A673 (cell line): ENCODE measurements around the gene PPCDC. TPM values are rescaled to one million over a fixed set of nuclear protein-coding genes. Genes with fewer than 3 reads are reported as not detected.

ENCODE experiments used
- BruUV-seq: library from RNA; stranded (reverse); fragments of 400-500 nt; replicated peaks from 2 replicates; lab custom pipeline; 2021; lab: Mats Ljungman, UMichigan
- CTCF ChIA-PET: fragments of 300-600 bp; sonication (Branson Sonifier 250); formaldehyde crosslinking; loops from one replicate; lab custom pipeline; 2022; ENCODE audit warnings: antibody characterized with exemption; lab: Charles Lee
- POLR2A ChIA-PET: fragments of 300-600 bp; sonication (Branson Sonifier 250); formaldehyde crosslinking; loops from one replicate; lab custom pipeline; 2022; ENCODE audit warnings: antibody characterized with exemption; ENCODE audit not compliant: low non-redundant PET; lab: Charles Lee
- DNase-seq: peaks from one replicate; pipeline ENCODE4 v3.0.0-alpha.2; 2015; ENCODE audit warnings: low spot score
- H3K27ac ChIP-seq: fragments of 200-600 bp; sonication (generic); 2 replicates; pipeline ENCODE4 v1.5.1; 2016; ENCODE audit warnings: mixed run types, low read depth, mild to moderate bottlenecking, mixed read lengths, antibody characterized with exemption, low read length; ENCODE audit not compliant: poor library complexity, severe bottlenecking
- H3K27me3 ChIP-seq: fragments of 200-600 bp; sonication (generic); replicated peaks from 2 replicates; pipeline ENCODE4 v1.6.1; 2017; ENCODE audit warnings: mixed run types, low read depth, mild to moderate bottlenecking, mixed read lengths, antibody characterized with exemption, low read length; ENCODE audit not compliant: insufficient read depth, poor library complexity
- H3K36me3 ChIP-seq: fragments of 200-600 bp; sonication (generic); 2 replicates; pipeline ENCODE4 v1.6.1; 2016; ENCODE audit warnings: mixed run types, mild to moderate bottlenecking, mixed read lengths, antibody characterized with exemption, low read length; ENCODE audit not compliant: insufficient read depth, poor library complexity, severe bottlenecking
- H3K4me1 ChIP-seq: fragments of 200-600 bp; sonication (generic); 2 replicates; pipeline ENCODE4 v1.6.1; 2017; ENCODE audit warnings: mixed run types, mild to moderate bottlenecking, mixed read lengths, antibody characterized with exemption, low read length; ENCODE audit not compliant: insufficient read depth, poor library complexity, severe bottlenecking
- H3K4me3 ChIP-seq: fragments of 200-600 bp; sonication (generic); 2 replicates; pipeline ENCODE4 v1.5.1; 2016; ENCODE audit warnings: low read depth, mixed run types, mild to moderate bottlenecking, mixed read lengths, low read length; ENCODE audit not compliant: poor library complexity, severe bottlenecking
- H3K9me3 ChIP-seq: fragments of 200-600 bp; sonication (generic); 2 replicates; pipeline ENCODE4 v1.6.1; 2016; ENCODE audit warnings: mixed run types, low read depth, mild to moderate bottlenecking, mixed read lengths, antibody characterized with exemption, low read length; ENCODE audit not compliant: poor library complexity, severe bottlenecking
- CTCF ChIP-seq: fragments of 300-800, 200-600 bp; sonication (generic); conservative IDR thresholded peaks from 2 replicates; pipeline ENCODE4 v1.5.1; 2017; ENCODE audit warnings: low read depth, mild to moderate bottlenecking, antibody characterized with exemption, low read length, moderate library complexity, mixed read lengths
- EZH2 ChIP-seq: fragments of 200-600 bp; sonication (generic); IDR thresholded peaks from 2 replicates; pipeline ENCODE4 v1.6.1; 2017; ENCODE audit warnings: borderline replicate concordance, low read depth, mild to moderate bottlenecking, mixed read lengths, antibody characterized with exemption, low read length; ENCODE audit not compliant: poor library complexity, severe bottlenecking
- intact Hi-C: fragments of 100-400 bp; cut with micrococcal nuclease; formaldehyde crosslinking; loops from one replicate; pipeline ENCODE4 v1.10.0; 2022; ENCODE audit not compliant: unreplicated experiment
- total RNA-seq: library from RNA; stranded (reverse); gene quantifications from 2 replicates; pipeline ENCODE4 v1.2.3, GENCODE V29; 2021

The PPCDC gene
- total RNA-seq, 1 experiment from 2014 or later = 13.3 TPM

DNA sequence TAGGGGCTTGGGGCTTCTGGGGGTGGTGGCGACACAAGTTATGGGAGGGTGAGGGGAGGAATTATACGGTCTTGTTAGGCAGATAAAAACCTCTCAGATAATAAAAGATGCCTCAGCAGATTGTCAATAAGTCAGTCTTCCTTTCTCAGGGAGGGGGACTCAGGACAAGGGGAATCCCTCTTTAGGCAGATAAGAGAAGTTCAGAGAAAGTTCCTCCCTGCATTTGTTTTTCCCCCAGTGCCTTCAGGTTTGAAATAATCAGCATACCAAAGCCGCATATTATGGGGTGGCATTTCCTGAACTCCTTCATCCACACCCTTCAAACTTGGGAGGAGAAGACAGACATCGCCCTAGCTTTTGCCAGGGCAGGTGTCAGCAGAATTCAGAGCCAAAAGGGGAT, 8.5 kb downstream of the PPCDC start:
- no TSS peak for BruUV-seq
- no peaks in the 10 kb centered on the region for H3K27me3 ChIP-seq
- peak; percentile 45 for DNase-seq
- POLR2A ChIA-PET = no interaction called here
- intact Hi-C loops = no loop called here
- no peak overlapping the region for H3K4me3 ChIP-seq
- H3K36me3 ChIP-seq = no peaks in the 10 kb centered on the region
- TF ChIP-seq CTCF = no peak
- TF ChIP-seq EZH2 = no peak
- peaks cover 45% of the 10 kb centered on the region for H3K4me1 ChIP-seq
- peak overlapping the region; percentile 42 for H3K27ac ChIP-seq
- CTCF ChIA-PET = no interaction called here
- H3K9me3 ChIP-seq = no peaks in the 10 kb centered on the region

- H3K4me1 ChIP-seq = peaks cover 45% of the 10 kb centered on the region
- H3K36me3 ChIP-seq = no peaks in the 10 kb centered on the region
- no peak overlapping the region for H3K4me3 ChIP-seq
- CTCF ChIA-PET = no interaction called here
- no peaks in the 10 kb centered on the region for H3K27me3 ChIP-seq
- no TSS peak for BruUV-seq
- no peak for TF ChIP-seq EZH2
- TF ChIP-seq CTCF = no peak
- peak overlapping the region; percentile 42 for H3K27ac ChIP-seq
- POLR2A ChIA-PET = no interaction called here
- H3K9me3 ChIP-seq = no peaks in the 10 kb centered on the region
- DNase-seq = peak; percentile 40
- intact Hi-C loops = no loop called here
These were observed 9.0 kb downstream of the PPCDC start for GRCh38 chr15:75032395-75032794.

GRCh38 chr15:75033809-75034208, 10.4 kb downstream of the PPCDC start:
- intact Hi-C loops = no loop called here
- Histone ChIP-seq H3K4me1 (peaks cover 38% of the 10 kb centered on the region), H3K27me3 (no peaks in the 10 kb centered on the region), H3K9me3 (no peaks in the 10 kb centered on the region), H3K36me3 (no peaks in the 10 kb centered on the region), H3K27ac (no peak overlapping the region), H3K4me3 (no peak overlapping the region)
- POLR2A ChIA-PET = no interaction called here
- BruUV-seq = no TSS peak
- DNase-seq = no peak
- CTCF ChIA-PET = no interaction called here
- TF ChIP-seq CTCF = no peak
- no peak for TF ChIP-seq EZH2
